HepG2 (cell line): ENCODE measurements around the gene NSFL1C. TPM values are rescaled to one million over a fixed set of nuclear protein-coding genes. Genes with fewer than 3 reads are reported as not detected.

Source experiments
- CHD4 ChIP-seq: fragments of 200-600 bp; sonication (generic); IDR thresholded peaks from 2 replicates; pipeline ENCODE4 v1.7.0; 2017; ENCODE audit warnings: mild to moderate bottlenecking, low read length, borderline replicate concordance
- ELF3 ChIP-seq: IDR thresholded peaks from 2 replicates; pipeline ENCODE4 v1.6.1; 2016; ENCODE audit warnings: missing genetic modification reagents, missing compliant biosample characterization
- KAT2B ChIP-seq: fragments of 150-350 bp; IDR thresholded peaks from 2 replicates; pipeline ENCODE4 v1.6.1; 2014; ENCODE audit warnings: low read depth, low read length, borderline replicate concordance
- KAT7 ChIP-seq: IDR thresholded peaks from 2 replicates; pipeline ENCODE4 v1.6.1; 2018; ENCODE audit warnings: borderline replicate concordance, missing compliant biosample characterization
- MXD4 ChIP-seq: IDR thresholded peaks from 2 replicates; pipeline ENCODE4 v1.6.1; 2016; ENCODE audit warnings: mild to moderate bottlenecking, missing biosample characterization, missing genetic modification reagents
- POLR2AphosphoS5 ChIP-seq: IDR thresholded peaks from 2 replicates; pipeline ENCODE4 v1.6.1; 2012; ENCODE audit warnings: low read depth, low read length
- TCF7 ChIP-seq: sonication (generic); IDR thresholded peaks from 2 replicates; pipeline ENCODE4 v1.6.1; 2016; ENCODE audit warnings: antibody characterized with exemption, low read depth
- ZEB1 ChIP-seq: IDR thresholded peaks from 2 replicates; pipeline ENCODE4 v1.6.1; 2012; ENCODE audit warnings: mild to moderate bottlenecking, low read depth, inconsistent platforms; ENCODE audit not compliant: insufficient replicate concordance
- ZNF136 ChIP-seq: sonication (generic); formaldehyde crosslinking; IDR thresholded peaks from 2 replicates; pipeline ENCODE4 v1.8.1; 2022; ENCODE audit warnings: low read depth, mild to moderate bottlenecking, moderate library complexity, missing genetic modification reagents
- ZNF879 ChIP-seq: sonication (generic); formaldehyde crosslinking; IDR thresholded peaks from 2 replicates; pipeline ENCODE4 v1.8.1; 2023; ENCODE audit warnings: missing genetic modification reagents
- ZNF891 ChIP-seq: sonication (generic); formaldehyde crosslinking; IDR thresholded peaks from 2 replicates; pipeline ENCODE4 v1.5.0; 2020; ENCODE audit warnings: mild to moderate bottlenecking, missing genetic modification reagents
- polyA plus RNA-seq, 8 experiments: library from polyadenylated mRNA; depleted of rRNA in 3 of 8; stranded (reverse) in 7 of 8; unstranded in 1 of 8; fragments of >200 nt; fragmentation: Illumina TruSeq in 4 of 8; extraction: Trizol in 4 of 8; gene quantifications; 2 replicates each; pipeline versions ENCODE4 v1.2.1 to v1.2.3, GENCODE V29; 2011 to 2016; ENCODE audit warnings: low read depth in 4 of 8, missing spikeins in 1 of 8, mixed read lengths in 1 of 8; ENCODE audit not compliant: insufficient read depth in 1 of 8
- total RNA-seq, 5 experiments: library from RNA; depleted of rRNA; stranded (reverse); fragments of >200 nt; fragmentation: Illumina TruSeq; extraction: Trizol; gene quantifications; 2 replicates each; pipeline ENCODE4 v1.2.3, GENCODE V29; 2016; ENCODE audit warnings: low read depth in 1 of 5
- TF ChIP-seq, protein P1 (sequence below): sonication (generic); formaldehyde crosslinking; IDR thresholded peaks from 2 replicates; pipeline ENCODE4 v1.4.0; 2020; ENCODE audit warnings: missing genetic modification reagents, borderline replicate concordance
- TF ChIP-seq, protein P2 (sequence below): sonication (generic); formaldehyde crosslinking; IDR thresholded peaks from 2 replicates; pipeline ENCODE4 v1.4.0; 2020; ENCODE audit warnings: mild to moderate bottlenecking, missing genetic modification reagents
- TF ChIP-seq, protein P3 (sequence below): sonication (generic); formaldehyde crosslinking; IDR thresholded peaks from 2 replicates; pipeline ENCODE4 v1.8.1; 2023; ENCODE audit warnings: mild to moderate bottlenecking, missing genetic modification reagents

NSFL1C gene
- total and polyA plus RNA-seq, 2 of the 13 experiments (the other 11 are each of a cell fraction or from before 2014, with no cell fraction given), result 22.9 to 62.7 TPM

DNA sequence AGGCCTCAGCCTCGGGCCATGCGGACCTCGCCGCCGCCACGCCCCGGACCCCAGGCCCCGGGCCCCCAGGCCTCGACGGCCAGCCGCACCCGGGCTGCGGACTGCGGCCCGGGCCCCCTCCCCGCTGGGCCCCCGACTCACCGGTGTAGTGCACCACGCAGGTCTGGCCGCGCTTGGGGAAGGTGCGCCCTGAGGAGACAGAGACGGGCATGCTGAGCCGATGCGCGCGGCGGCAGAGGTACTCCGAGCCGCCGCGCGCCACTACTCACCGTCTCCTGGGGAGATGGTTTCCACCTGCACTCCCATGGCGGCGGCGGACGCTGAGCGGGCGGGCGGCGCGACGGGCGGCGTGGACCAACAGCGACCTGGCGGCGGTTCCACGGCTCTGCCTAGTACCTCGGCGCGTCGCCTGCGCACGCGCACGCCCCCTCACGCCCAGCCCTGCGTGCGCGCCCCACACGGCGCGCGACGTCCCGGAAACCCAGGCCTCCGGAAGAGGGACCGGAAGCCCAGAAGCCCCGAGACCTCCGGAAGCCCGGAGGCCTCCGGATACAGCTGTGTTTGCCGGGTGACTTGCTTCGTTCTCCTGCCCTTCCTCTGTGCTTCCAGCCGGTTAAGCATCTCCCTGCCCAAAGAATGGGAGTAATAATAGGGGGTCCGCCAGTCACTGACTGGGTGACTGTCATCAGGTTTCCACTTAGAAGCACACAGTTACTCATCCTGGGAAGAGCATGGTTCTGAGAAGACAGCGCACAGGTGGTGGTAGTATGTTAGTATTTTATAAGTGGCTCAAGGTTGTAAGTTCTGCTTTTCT, 73.7 kb downstream of the NSFL1C start, which contains the start of gene FKBP1A (continued):
- TF ChIP-seq, protein P1, sequence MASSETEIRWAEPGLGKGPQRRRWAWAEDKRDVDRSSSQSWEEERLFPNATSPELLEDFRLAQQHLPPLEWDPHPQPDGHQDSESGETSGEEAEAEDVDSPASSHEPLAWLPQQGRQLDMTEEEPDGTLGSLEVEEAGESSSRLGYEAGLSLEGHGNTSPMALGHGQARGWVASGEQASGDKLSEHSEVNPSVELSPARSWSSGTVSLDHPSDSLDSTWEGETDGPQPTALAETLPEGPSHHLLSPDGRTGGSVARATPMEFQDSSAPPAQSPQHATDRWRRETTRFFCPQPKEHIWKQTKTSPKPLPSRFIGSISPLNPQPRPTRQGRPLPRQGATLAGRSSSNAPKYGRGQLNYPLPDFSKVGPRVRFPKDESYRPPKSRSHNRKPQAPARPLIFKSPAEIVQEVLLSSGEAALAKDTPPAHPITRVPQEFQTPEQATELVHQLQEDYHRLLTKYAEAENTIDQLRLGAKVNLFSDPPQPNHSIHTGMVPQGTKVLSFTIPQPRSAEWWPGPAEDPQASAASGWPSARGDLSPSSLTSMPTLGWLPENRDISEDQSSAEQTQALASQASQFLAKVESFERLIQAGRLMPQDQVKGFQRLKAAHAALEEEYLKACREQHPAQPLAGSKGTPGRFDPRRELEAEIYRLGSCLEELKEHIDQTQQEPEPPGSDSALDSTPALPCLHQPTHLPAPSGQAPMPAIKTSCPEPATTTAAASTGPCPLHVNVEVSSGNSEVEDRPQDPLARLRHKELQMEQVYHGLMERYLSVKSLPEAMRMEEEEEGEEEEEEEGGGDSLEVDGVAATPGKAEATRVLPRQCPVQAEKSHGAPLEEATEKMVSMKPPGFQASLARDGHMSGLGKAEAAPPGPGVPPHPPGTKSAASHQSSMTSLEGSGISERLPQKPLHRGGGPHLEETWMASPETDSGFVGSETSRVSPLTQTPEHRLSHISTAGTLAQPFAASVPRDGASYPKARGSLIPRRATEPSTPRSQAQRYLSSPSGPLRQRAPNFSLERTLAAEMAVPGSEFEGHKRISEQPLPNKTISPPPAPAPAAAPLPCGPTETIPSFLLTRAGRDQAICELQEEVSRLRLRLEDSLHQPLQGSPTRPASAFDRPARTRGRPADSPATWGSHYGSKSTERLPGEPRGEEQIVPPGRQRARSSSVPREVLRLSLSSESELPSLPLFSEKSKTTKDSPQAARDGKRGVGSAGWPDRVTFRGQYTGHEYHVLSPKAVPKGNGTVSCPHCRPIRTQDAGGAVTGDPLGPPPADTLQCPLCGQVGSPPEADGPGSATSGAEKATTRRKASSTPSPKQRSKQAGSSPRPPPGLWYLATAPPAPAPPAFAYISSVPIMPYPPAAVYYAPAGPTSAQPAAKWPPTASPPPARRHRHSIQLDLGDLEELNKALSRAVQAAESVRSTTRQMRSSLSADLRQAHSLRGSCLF, result no peak
- TF ChIP-seq MXD4 (CRISPR knock-in tag) (peak; percentile 94), POLR2AphosphoS5 (peak; percentile 89), TCF7 (no peak), ZNF891 (CRISPR knock-in tag) (peak; percentile 6; the same call in 1 of the 2 replicates), KAT7 (CRISPR knock-in tag) (peak; percentile 94; the same call in 1 of the 2 replicates), ELF3 (CRISPR knock-in tag) (peak; percentile 97), ZNF136 (no peak), KAT2B (no peak), CHD4 (no peak), ZEB1 (no peak), ZNF879 (CRISPR knock-in tag) (0 out of 2 replicates have a peak, but pooled peaks have one; percentile 66)
- TF ChIP-seq, protein P2, sequence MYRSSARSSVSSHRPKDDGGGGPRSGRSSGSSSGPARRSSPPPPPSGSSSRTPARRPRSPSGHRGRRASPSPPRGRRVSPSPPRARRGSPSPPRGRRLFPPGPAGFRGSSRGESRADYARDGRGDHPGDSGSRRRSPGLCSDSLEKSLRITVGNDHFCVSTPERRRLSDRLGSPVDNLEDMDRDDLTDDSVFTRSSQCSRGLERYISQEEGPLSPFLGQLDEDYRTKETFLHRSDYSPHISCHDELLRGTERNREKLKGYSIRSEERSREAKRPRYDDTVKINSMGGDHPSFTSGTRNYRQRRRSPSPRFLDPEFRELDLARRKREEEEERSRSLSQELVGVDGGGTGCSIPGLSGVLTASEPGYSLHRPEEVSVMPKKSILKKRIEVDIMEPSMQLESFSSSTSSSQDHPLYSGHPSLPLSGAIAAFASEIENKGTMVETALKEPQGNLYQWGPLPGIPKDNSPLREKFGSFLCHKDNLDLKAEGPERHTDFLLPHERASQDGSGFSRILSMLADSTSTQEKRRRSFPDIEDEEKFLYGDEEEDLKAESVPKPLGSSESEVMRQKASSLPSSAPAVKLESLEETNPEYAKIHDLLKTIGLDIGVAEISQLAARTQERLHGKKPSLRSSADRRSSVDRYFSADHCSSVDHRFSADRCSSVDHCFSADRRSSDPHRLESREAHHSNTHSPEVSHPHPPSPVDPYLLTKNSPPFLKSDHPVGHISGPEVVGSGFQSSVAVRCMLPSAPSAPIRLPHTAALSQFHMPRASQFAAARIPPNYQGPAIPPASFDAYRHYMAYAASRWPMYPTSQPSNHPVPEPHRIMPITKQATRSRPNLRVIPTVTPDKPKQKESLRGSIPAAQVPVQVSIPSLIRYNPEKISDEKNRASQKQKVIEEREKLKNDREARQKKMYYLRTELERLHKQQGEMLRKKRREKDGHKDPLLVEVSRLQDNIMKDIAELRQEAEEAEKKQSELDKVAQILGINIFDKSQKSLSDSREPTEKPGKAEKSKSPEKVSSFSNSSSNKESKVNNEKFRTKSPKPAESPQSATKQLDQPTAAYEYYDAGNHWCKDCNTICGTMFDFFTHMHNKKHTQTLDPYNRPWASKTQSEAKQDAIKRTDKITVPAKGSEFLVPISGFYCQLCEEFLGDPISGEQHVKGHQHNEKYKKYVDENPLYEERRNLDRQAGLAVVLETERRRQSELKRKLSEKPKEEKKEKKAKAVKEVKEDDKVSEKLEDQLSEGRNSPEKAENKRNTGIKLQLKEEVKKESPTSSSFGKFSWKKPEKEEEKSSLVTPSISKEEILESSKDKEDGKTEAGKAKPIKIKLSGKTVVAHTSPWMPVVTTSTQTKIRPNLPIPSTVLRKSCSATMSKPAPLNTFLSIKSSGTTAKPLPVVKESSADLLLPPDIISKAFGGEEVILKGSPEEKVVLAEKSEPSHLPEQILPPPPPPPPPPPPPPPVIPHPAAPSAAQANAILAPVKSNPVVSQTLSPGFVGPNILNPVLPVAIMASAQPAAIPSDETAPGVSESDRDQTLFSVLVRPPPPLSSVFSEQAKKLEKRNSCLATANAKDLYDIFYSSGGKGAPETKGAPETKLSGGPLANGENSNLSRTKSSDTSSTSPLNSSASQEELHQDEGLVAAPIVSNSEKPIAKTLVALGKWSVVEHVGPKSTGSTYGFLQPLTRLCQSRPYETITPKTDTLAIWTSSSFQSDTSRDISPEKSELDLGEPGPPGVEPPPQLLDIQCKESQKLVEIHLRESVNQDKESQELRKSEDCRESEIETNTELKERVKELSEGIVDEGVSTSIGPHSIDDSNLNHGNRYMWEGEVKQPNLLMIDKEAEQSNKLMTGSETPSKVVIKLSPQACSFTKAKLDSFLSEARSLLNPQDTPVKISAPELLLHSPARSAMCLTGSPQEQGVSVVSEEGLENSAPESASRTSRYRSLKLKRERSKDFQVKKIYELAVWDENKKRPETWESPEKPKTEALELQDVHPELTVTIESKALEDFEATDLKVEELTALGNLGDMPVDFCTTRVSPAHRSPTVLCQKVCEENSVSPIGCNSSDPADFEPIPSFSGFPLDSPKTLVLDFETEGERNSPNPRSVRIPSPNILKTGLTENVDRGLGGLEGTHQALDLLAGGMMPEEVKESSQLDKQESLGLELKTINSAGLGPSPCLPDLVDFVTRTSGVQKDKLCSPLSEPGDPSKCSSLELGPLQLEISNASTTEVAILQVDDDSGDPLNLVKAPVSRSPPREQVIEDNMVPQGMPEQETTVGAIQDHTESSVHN, result 0 out of 2 replicates have a peak, but pooled peaks have one; percentile 71
- TF ChIP-seq, protein P3, sequence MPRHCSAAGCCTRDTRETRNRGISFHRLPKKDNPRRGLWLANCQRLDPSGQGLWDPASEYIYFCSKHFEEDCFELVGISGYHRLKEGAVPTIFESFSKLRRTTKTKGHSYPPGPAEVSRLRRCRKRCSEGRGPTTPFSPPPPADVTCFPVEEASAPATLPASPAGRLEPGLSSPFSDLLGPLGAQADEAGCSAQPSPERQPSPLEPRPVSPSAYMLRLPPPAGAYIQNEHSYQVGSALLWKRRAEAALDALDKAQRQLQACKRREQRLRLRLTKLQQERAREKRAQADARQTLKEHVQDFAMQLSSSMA (CRISPR knock-in tag), result peak; percentile 88
